ENCODE measurements around the gene CDCA5. TPM values are rescaled to one million over a fixed set of nuclear protein-coding genes. Genes with fewer than 3 reads are reported as not detected.

CDCA5 gene
- total and polyA plus RNA-seq, 2 experiments from 2014 or later: 6.4 to 7.9 TPM

- TF ChIP-seq EZH2phosphoT487 (IDR thresholded peaks at IDR 0.05; ENCODE audit: low read depth, severe bottlenecking, unreplicated experiment) (no peak), CTCF (IDR thresholded peaks at IDR 0.05; ENCODE audit: poor library complexity) (no peak), EZH2 (IDR thresholded peaks at IDR 0.05; ENCODE audit: borderline replicate concordance) (no peak)
- Histone ChIP-seq H3K9me2 (replicated peaks; ENCODE audit: insufficient read depth) (no peaks in the 10 kb centered on the region), H3K4me3 (no peak overlapping the region), H2AFZ (no peak overlapping the region), H3K79me2 (peaks cover 68% of the 10 kb centered on the region), H3K27me3 (no peaks in the 10 kb centered on the region), H3K27ac (no peak overlapping the region), H3K36me3 (replicated peaks; ENCODE audit: insufficient read depth, low read depth) (peaks cover 2% of the 10 kb centered on the region), H4K20me1 (ENCODE audit: insufficient read depth, poor library complexity, severe bottlenecking) (no peaks in the 10 kb centered on the region), H3K9me3 (ENCODE audit: low read depth) (no peaks in the 10 kb centered on the region), H3K4me2 (no peak overlapping the region), H3K4me1 (ENCODE audit: insufficient read depth) (peaks cover 30% of the 10 kb centered on the region)
- DNase-seq (ENCODE audit: low spot score): no peak
- 89% methylated on average over 18 of the region's 18 CpGs for WGBS (ENCODE audit: low lambda C conversion rate, missing lambda C conversion rate)
These were observed 34.4 kb upstream of the CDCA5 start for GRCh38 chr11:65118097-65118837.

- Histone ChIP-seq H3K9me3 (ENCODE audit: low read depth) (no peaks in the 10 kb centered on the region), H3K9me2 (replicated peaks; ENCODE audit: insufficient read depth) (no peaks in the 10 kb centered on the region), H4K20me1 (ENCODE audit: insufficient read depth, poor library complexity, severe bottlenecking) (no peaks in the 10 kb centered on the region), H3K4me3 (peak within 1 kb of the TSS; percentile 52), H3K79me2 (peaks cover 69% of the 10 kb centered on the region), H3K27me3 (no peaks in the 10 kb centered on the region), H3K27ac (peak within 1 kb of the TSS; percentile 82), H2AFZ (no peak within 1 kb of the TSS), H3K4me2 (peak within 1 kb of the TSS; percentile 87), H3K36me3 (replicated peaks; ENCODE audit: insufficient read depth, low read depth) (peaks cover 2% of the 10 kb centered on the region), H3K4me1 (ENCODE audit: insufficient read depth) (peaks cover 32% of the 10 kb centered on the region)
- no peak for TF ChIP-seq EZH2phosphoT487 (IDR thresholded peaks at IDR 0.05; ENCODE audit: low read depth, severe bottlenecking, unreplicated experiment)
- TF ChIP-seq CTCF (IDR thresholded peaks at IDR 0.05; ENCODE audit: poor library complexity): peak; percentile 95
- DNase-seq (ENCODE audit: low spot score): peak; percentile 100
- 1% methylated on average over 87 of the region's 89 CpGs for WGBS (ENCODE audit: low lambda C conversion rate, missing lambda C conversion rate)
These were observed 33.6 kb upstream of the CDCA5 start, which contains the start of gene ZNHIT2 for GRCh38 chr11:65117206-65118096. ZNHIT2 (minus strand) TSS chr11:65117701; CDS start chr11:65117653, 48 bp downstream.

GRCh38 chr11:65116370-65117205 lies 32.7 kb upstream of the CDCA5 start:
- H3K27ac ChIP-seq: peak overlapping the region; percentile 82
- H3K79me2 ChIP-seq: peaks cover 67% of the 10 kb centered on the region

More at GRCh38 chr11:65116370-65117205, 32.7 kb upstream of the CDCA5 start:
- no peak overlapping the region for H2AFZ ChIP-seq
- 34% methylated on average over 64 of the region's 68 CpGs for WGBS (ENCODE audit: low lambda C conversion rate, missing lambda C conversion rate)
- H3K9me3 ChIP-seq (ENCODE audit: low read depth): no peaks in the 10 kb centered on the region
- H3K4me3 ChIP-seq: peak overlapping the region; percentile 52
- peak; percentile 58 for DNase-seq (ENCODE audit: low spot score)
- TF ChIP-seq CTCF (IDR thresholded peaks at IDR 0.05; ENCODE audit: poor library complexity): no peak
- TF ChIP-seq EZH2phosphoT487 (IDR thresholded peaks at IDR 0.05; ENCODE audit: low read depth, severe bottlenecking, unreplicated experiment): no peak
- TF ChIP-seq EZH2 (IDR thresholded peaks at IDR 0.05; ENCODE audit: borderline replicate concordance): no peak
- H3K9me2 ChIP-seq (replicated peaks; ENCODE audit: insufficient read depth): no peaks in the 10 kb centered on the region
- H4K20me1 ChIP-seq (ENCODE audit: insufficient read depth, poor library complexity, severe bottlenecking): no peaks in the 10 kb centered on the region
- H3K36me3 ChIP-seq (replicated peaks; ENCODE audit: insufficient read depth, low read depth): peaks cover 2% of the 10 kb centered on the region
- H3K27me3 ChIP-seq: no peaks in the 10 kb centered on the region
- peaks cover 32% of the 10 kb centered on the region for H3K4me1 ChIP-seq (ENCODE audit: insufficient read depth)
- peak overlapping the region; percentile 87 for H3K4me2 ChIP-seq
